ENCODE results near the gene RNF4.

RNF4 gene

DNA sequence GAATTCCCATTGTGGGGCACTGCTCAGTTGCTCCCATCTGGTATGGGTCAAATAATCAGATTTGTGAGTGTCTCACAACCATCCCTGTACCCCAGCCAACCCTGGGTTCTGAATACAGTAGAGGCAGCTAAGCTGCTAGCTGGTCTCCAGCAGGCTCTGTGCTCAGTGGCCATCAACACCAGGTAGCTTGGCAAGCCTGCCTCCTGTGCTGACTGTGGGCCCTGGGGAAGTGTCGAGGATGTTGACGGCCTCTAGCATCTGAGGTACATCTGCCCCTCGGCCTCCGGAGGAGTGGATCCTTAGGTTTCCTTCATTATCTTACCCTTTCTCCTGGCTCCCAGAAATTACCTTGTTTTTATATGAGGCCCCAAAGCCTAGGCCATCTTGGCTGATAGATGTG lies 13.3 kb downstream of the RNF4 start:
- peak; percentile 10 for DNase-seq (ENCODE audit: extremely low spot score)
- ChIA-PET CTCF (interaction anchor here (0.5 to 2.1 kb wide), 5 partner anchors 10 to 262 kb away, joined by 3 to 6 read pairs (median 4); no protein-coding TSS in a partner anchor), POLR2A (no interaction called here)
- no peak for TF ChIP-seq CTCF (IDR thresholded peaks at IDR 0.05; ENCODE audit: control extremely low read depth, extremely low read depth, low read depth, missing control alignments)

DNA sequence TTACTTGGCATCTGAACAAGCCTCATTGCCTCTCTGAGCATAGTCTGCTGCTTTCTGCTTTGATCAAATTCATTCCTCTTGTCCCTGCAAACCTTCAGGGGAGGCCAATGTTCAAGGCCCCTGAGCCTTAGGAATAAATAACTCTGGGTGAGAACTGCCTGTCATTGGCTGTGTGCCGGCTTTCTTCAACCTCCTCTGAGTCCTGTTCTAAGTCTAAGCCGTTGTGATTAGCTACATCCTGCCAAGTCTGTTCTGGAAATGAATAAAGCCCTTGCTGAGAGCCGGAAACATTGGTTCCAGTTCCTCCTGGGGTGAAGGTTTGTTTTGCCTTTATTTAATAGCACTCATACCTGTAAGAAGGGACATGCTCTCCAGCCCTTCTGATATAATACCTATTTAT lies 13.8 kb downstream of the RNF4 start:
- TF ChIP-seq CTCF (IDR thresholded peaks at IDR 0.05; ENCODE audit: control extremely low read depth, extremely low read depth, low read depth, missing control alignments): no peak
- ChIA-PET CTCF (interaction anchor here (0.5 to 2.1 kb wide), 5 partner anchors 10 to 262 kb away, joined by 3 to 6 read pairs (median 4); no protein-coding TSS in a partner anchor), POLR2A (interaction anchor here (0.5 kb wide), 1 partner anchor 212 kb away, joined by 4 read pairs; no protein-coding TSS in a partner anchor)
- DNase-seq (ENCODE audit: extremely low spot score): peak; percentile 71

DNA sequence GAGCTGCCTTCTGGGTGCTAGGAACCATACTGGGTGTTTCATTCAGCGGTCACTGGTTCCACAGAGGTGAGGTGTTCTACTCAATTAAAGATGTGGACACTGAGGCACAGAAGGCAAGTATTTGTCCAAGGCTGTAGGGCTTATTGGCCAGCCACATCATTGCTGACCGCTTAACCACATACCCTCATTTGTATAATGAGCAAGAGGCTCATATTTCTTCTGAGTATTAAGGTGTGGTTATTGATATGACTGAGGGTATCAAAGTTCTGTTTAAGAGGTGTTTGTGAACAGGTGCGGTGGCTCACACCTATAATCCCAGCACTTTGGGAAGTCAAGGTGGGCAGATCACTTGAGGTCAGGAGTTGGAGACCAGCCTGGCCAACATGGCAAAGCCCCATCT lies 14.3 kb downstream of the RNF4 start:
- peak; percentile 5 for DNase-seq (ENCODE audit: extremely low spot score)
- CTCF ChIA-PET: interaction anchor here (1.0 to 2.2 kb wide), 3 partner anchors 11 to 31 kb away, joined by 4 to 9 read pairs (median 5); no protein-coding TSS in a partner anchor
- no peak for TF ChIP-seq CTCF (IDR thresholded peaks at IDR 0.05; ENCODE audit: control extremely low read depth, extremely low read depth, low read depth, missing control alignments)
- POLR2A ChIA-PET: interaction anchor here (0.5 kb wide), 1 partner anchor 211 kb away, joined by 4 read pairs; no protein-coding TSS in a partner anchor

GRCh38 chr4:2484185-2484584 lies 15.3 kb downstream of the RNF4 start:
- CTCF ChIA-PET: interaction anchor here (1.1 to 2.8 kb wide), 4 partner anchors 9 to 15 kb away, joined by 3 to 9 read pairs (median 6); partner anchors contain the start of gene RNF4
- no peak for TF ChIP-seq CTCF (IDR thresholded peaks at IDR 0.05; ENCODE audit: control extremely low read depth, extremely low read depth, low read depth, missing control alignments)
- POLR2A ChIA-PET: interaction anchor here (1.6 kb wide), 1 partner anchor 52 kb away, joined by 4 read pairs; the partner anchor contains the start of gene FAM193A
- peak; percentile 7 for DNase-seq (ENCODE audit: extremely low spot score)

DNA sequence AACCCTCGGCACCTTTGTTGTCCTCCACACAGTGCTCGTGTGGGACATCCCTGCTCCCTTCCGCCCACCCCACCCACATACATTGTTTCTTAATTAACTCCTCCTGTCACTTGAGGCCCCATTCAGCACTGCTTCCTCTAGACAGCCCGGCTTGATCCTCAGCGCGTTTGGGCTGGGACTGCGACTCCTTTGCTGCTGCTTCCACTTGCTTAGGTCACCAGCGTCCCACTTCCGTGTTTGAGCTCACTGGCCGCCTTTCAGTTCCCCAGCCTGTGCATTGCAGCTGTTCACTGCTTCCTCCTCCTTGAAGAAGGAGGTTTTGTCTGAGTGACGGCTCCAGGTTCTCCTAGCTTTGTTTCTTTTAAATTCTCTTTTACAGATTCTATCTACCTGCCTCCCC lies 16.1 kb downstream of the RNF4 start:
- TF ChIP-seq CTCF (IDR thresholded peaks at IDR 0.05; ENCODE audit: control extremely low read depth, extremely low read depth, low read depth, missing control alignments): no peak
- DNase-seq (ENCODE audit: extremely low spot score): peak; percentile 78
- POLR2A ChIA-PET: interaction anchor here (1.0 to 1.6 kb wide), 2 partner anchors 10 to 51 kb away, joined by 3 to 4 read pairs; partner anchors contain the start of gene FAM193A
- CTCF ChIA-PET: interaction anchor here (1.1 to 2.8 kb wide), 8 partner anchors 9 to 265 kb away, joined by 3 to 14 read pairs (median 5); partner anchors contain the start of gene RNF4

- no peak for TF ChIP-seq CTCF (IDR thresholded peaks at IDR 0.05; ENCODE audit: control extremely low read depth, extremely low read depth, low read depth, missing control alignments)
- CTCF ChIA-PET: interaction anchor here (1.1 to 2.8 kb wide), 5 partner anchors 10 to 266 kb away, joined by 3 to 14 read pairs (median 6); partner anchors contain the start of gene RNF4
- POLR2A ChIA-PET: interaction anchor here (1.0 to 1.6 kb wide), 2 partner anchors 17 to 50 kb away, joined by 3 to 4 read pairs; partner anchors contain the start of gene FAM193A
- DNase-seq (ENCODE audit: extremely low spot score): no peak
These were observed 17.1 kb downstream of the RNF4 start for GRCh38 chr4:2485956-2486355.
